ENCODE results near the gene ACOT11. TPM values are rescaled to one million over a fixed set of nuclear protein-coding genes. Genes with fewer than 3 reads are reported as not detected.
A peak's percentile ranks its signal among the peaks of the same experiment; 100 is the strongest.

ACOT11 gene
- polyA plus RNA-seq, 1 of the 3 experiments (the other 2 are of a cell fraction): 6.9 TPM

DNA sequence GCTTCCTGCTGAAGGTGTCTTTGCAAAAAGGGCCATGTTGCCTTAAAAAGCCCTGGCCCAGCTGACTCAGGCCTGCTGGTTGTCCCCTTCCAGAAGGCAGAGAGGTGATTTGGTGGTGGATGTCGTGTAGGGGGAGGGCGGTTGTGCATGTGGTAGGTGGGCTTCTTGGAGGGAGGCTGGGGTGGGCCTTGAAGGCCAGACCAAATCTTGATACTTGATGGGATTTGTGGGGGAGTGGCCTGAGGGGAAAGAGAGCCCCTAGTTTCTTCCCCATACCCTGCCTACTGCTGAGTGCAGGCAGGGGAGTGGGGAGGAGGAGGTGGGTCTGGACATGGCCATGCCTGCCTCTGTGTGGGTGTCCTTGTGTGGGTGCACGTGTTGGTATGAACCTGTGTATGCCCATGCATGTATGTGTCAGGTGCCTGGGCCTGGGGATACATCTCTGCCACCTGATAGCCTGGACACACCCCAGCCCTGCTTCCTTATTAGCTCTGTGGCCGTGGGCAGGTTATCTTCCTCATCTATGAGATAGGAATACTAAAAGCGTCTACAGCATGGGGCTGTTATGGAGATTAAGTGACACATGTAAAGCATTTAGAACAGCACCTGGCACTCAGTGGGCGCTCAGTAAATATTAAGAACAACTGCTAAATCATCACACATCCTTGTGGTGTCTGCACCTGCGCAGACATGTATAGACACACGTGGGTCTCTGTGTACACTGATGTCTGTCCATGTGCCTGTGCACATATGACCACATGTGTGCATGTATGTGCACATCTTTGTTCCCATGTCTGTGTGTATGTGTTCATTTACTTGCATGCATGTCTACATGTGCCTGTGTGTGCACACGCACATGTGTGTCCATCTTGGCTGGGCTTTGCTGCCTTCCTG is 58.3 kb downstream of the ACOT11 start:
- no peak for DNase-seq
- H3K27ac ChIP-seq (ENCODE audit: low read depth in 2 of 2, low read length in 1 of 2): no peak overlapping the region; a peak in 1 of 4 replicates
- H3K27me3 ChIP-seq (ENCODE audit: insufficient read depth): no peaks in the 10 kb centered on the region
- H4K20me1 ChIP-seq (ENCODE audit: insufficient read depth): no peaks in the 10 kb centered on the region
- no peaks in the 10 kb centered on the region for H3K9me3 ChIP-seq
- no peaks in the 10 kb centered on the region for H3F3A ChIP-seq (replicated peaks; ENCODE audit: insufficient read depth)
- H3K4me1 ChIP-seq (ENCODE audit: control insufficient read depth in 1 of 2, insufficient read depth in 2 of 2, low read depth in 1 of 2, low read length in 1 of 2): peaks cover 0 to 21% of the 10 kb centered on the region in 2 experiments; a peak in 1 of 4 replicates
- peak; percentile 67 for TF ChIP-seq GATA2 (CRISPR knock-in tag; IDR thresholded peaks at IDR 0.05)
- no peak for TF ChIP-seq ELF1 (IDR thresholded peaks at IDR 0.05)
- TF ChIP-seq FOXM1 (IDR thresholded peaks at IDR 0.05; ENCODE audit: low read depth): no peak
- ChIA-PET CTCF (interaction anchor here (1.0 kb wide), 1 partner anchor 58 kb away, joined by 3 read pairs; the partner anchor contains the start of gene ACOT11), POLR2A (no interaction called here)
- H3K4me3 ChIP-seq (ENCODE audit: low read depth in 2 of 2, low read length in 1 of 2): no peak overlapping the region
- H2AFZ ChIP-seq (ENCODE audit: low read depth): no peak overlapping the region
- no peaks in the 10 kb centered on the region for H3K79me2 ChIP-seq (ENCODE audit: insufficient read depth)
- no peak overlapping the region for H3K9ac ChIP-seq
- H3K36me3 ChIP-seq (replicated peaks in 1 of 2; ENCODE audit: control insufficient read depth in 1 of 2, insufficient read depth in 2 of 2, low read length in 1 of 2): peaks cover 0 to 15% of the 10 kb centered on the region in 2 experiments
- 87% methylated on average over 8 of the region's 9 CpGs for WGBS (ENCODE audit: low lambda C conversion rate)
- no peaks in the 10 kb centered on the region for H3K9me2 ChIP-seq
- no peak overlapping the region for H3K4me2 ChIP-seq

DNA sequence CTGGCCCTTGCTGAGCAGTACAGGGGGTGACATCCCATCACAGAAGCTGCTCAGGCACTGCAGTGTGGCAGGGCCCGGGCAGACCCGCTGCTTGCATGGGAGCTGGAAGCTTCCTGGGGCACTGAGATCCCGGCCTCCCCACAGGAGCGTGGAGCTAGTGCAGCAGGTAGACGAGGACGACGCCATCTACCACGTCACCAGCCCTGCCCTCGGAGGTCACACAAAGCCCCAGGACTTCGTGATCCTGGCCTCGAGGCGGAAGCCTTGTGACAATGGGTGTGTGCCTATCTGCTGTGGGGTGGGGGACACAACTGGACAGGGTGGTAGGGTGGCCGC is 58.9 kb downstream of the ACOT11 start:
- Histone ChIP-seq H3K4me3 (ENCODE audit: low read depth in 2 of 2, low read length in 1 of 2) (no peak overlapping the region), H3K79me2 (ENCODE audit: insufficient read depth) (no peaks in the 10 kb centered on the region), H3K27me3 (ENCODE audit: insufficient read depth) (no peaks in the 10 kb centered on the region), H4K20me1 (ENCODE audit: insufficient read depth) (no peaks in the 10 kb centered on the region), H3K9me2 (no peaks in the 10 kb centered on the region), H3K4me2 (no peak overlapping the region), H3K27ac (ENCODE audit: low read depth in 2 of 2, low read length in 1 of 2) (no peak overlapping the region; a peak in 1 of 4 replicates), H3K36me3 (replicated peaks in 1 of 2; ENCODE audit: control insufficient read depth in 1 of 2, insufficient read depth in 2 of 2, low read length in 1 of 2) (peaks cover 0 to 15% of the 10 kb centered on the region in 2 experiments), H3K9me3 (no peaks in the 10 kb centered on the region), H2AFZ (ENCODE audit: low read depth) (no peak overlapping the region), H3K9ac (no peak overlapping the region), H3F3A (replicated peaks; ENCODE audit: insufficient read depth) (no peaks in the 10 kb centered on the region), H3K4me1 (ENCODE audit: control insufficient read depth in 1 of 2, insufficient read depth in 2 of 2, low read depth in 1 of 2, low read length in 1 of 2) (peaks cover 0 to 21% of the 10 kb centered on the region in 2 experiments; a peak in 1 of 4 replicates)
- ChIA-PET POLR2A (no interaction called here), CTCF (interaction anchor here (1.0 kb wide), 1 partner anchor 59 kb away, joined by 3 read pairs; the partner anchor contains the start of gene ACOT11)
- DNase-seq: no peak
- no peak for TF ChIP-seq TAF1 (IDR thresholded peaks at IDR 0.05; ENCODE audit: borderline replicate concordance, low read depth, low read length)
- TF ChIP-seq CHD2 (IDR thresholded peaks at IDR 0.05; ENCODE audit: low read length, partially characterized antibody): no peak
- TF ChIP-seq ELF1 (IDR thresholded peaks at IDR 0.05): no peak
- TF ChIP-seq FOXJ3 (CRISPR knock-in tag; IDR thresholded peaks at IDR 0.05): no peak
- no peak for TF ChIP-seq YY1 (IDR thresholded peaks at IDR 0.05; ENCODE audit: low read depth)
- no peak for TF ChIP-seq EZH2phosphoT487 (IDR thresholded peaks at IDR 0.05; ENCODE audit: borderline replicate concordance, low read depth)
- TF ChIP-seq NRF1 (IDR thresholded peaks at IDR 0.05; ENCODE audit: low read depth, low read length): no peak
- TF ChIP-seq, protein P1, sequence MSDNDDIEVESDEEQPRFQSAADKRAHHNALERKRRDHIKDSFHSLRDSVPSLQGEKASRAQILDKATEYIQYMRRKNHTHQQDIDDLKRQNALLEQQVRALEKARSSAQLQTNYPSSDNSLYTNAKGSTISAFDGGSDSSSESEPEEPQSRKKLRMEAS (IDR thresholded peaks at IDR 0.05; ENCODE audit: low read depth): no peak
- no peak for TF ChIP-seq JUND (IDR thresholded peaks at IDR 0.05)
- TF ChIP-seq, protein P2, sequence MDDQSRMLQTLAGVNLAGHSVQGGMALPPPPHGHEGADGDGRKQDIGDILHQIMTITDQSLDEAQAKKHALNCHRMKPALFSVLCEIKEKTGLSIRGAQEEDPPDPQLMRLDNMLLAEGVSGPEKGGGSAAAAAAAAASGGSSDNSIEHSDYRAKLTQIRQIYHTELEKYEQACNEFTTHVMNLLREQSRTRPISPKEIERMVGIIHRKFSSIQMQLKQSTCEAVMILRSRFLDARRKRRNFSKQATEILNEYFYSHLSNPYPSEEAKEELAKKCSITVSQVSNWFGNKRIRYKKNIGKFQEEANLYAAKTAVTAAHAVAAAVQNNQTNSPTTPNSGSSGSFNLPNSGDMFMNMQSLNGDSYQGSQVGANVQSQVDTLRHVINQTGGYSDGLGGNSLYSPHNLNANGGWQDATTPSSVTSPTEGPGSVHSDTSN (IDR thresholded peaks at IDR 0.05): no peak
- TF ChIP-seq, protein P3, sequence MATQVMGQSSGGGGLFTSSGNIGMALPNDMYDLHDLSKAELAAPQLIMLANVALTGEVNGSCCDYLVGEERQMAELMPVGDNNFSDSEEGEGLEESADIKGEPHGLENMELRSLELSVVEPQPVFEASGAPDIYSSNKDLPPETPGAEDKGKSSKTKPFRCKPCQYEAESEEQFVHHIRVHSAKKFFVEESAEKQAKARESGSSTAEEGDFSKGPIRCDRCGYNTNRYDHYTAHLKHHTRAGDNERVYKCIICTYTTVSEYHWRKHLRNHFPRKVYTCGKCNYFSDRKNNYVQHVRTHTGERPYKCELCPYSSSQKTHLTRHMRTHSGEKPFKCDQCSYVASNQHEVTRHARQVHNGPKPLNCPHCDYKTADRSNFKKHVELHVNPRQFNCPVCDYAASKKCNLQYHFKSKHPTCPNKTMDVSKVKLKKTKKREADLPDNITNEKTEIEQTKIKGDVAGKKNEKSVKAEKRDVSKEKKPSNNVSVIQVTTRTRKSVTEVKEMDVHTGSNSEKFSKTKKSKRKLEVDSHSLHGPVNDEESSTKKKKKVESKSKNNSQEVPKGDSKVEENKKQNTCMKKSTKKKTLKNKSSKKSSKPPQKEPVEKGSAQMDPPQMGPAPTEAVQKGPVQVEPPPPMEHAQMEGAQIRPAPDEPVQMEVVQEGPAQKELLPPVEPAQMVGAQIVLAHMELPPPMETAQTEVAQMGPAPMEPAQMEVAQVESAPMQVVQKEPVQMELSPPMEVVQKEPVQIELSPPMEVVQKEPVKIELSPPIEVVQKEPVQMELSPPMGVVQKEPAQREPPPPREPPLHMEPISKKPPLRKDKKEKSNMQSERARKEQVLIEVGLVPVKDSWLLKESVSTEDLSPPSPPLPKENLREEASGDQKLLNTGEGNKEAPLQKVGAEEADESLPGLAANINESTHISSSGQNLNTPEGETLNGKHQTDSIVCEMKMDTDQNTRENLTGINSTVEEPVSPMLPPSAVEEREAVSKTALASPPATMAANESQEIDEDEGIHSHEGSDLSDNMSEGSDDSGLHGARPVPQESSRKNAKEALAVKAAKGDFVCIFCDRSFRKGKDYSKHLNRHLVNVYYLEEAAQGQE (IDR thresholded peaks at IDR 0.05; ENCODE audit: low read depth, low read length): no peak
- TF ChIP-seq FOXM1 (IDR thresholded peaks at IDR 0.05; ENCODE audit: low read depth): no peak
- TF ChIP-seq, protein P4, sequence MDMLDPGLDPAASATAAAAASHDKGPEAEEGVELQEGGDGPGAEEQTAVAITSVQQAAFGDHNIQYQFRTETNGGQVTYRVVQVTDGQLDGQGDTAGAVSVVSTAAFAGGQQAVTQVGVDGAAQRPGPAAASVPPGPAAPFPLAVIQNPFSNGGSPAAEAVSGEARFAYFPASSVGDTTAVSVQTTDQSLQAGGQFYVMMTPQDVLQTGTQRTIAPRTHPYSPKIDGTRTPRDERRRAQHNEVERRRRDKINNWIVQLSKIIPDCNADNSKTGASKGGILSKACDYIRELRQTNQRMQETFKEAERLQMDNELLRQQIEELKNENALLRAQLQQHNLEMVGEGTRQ (IDR thresholded peaks at IDR 0.05; ENCODE audit: borderline replicate concordance, low read depth, low read length): no peak
- TF ChIP-seq RCOR1 (IDR thresholded peaks at IDR 0.05; ENCODE audit: low read length): no peak
- no peak for TF ChIP-seq TEAD4 (IDR thresholded peaks at IDR 0.05; ENCODE audit: borderline replicate concordance, insufficient read depth)
- 97% methylated on average over 6 of the region's 13 CpGs for whole genome bisulfite sequencing (ENCODE audit: low lambda C conversion rate)
